ENCODE measurements around the gene RRAGC. TPM values are rescaled to one million over a fixed set of nuclear protein-coding genes. Genes with fewer than 3 reads are reported as not detected.

The RRAGC gene
- polyA plus RNA-seq, 2 of the 4 experiments (the other 2 are of a cell fraction), result 10.9 to 18.0 TPM

GRCh38 chr1:38820860-38821259 is 38.7 kb downstream of the RRAGC start:
- Histone ChIP-seq H3K4me3 (no peak overlapping the region), H3K4me1 (no peaks in the 10 kb centered on the region), H3K4me2 (no peak overlapping the region), H3K9me3 (no peaks in the 10 kb centered on the region), H3K27ac (no peak overlapping the region)
- TF ChIP-seq ZNF302 (CRISPR knock-in tag; IDR thresholded peaks at IDR 0.05) (no peak), ZSCAN20 (CRISPR knock-in tag; IDR thresholded peaks at IDR 0.05) (no peak), GATA3 (IDR thresholded peaks at IDR 0.05; ENCODE audit: borderline replicate concordance) (no peak), HES2 (IDR thresholded peaks at IDR 0.05) (no peak), EHF (CRISPR knock-in tag; IDR thresholded peaks at IDR 0.05) (no peak), CTCF (IDR thresholded peaks at IDR 0.05) (no peak), KDM1A (IDR thresholded peaks at IDR 0.05; ENCODE audit: low read depth) (no peak), HOXB5 (CRISPR knock-in tag; IDR thresholded peaks at IDR 0.05) (no peak), ATOH8 (CRISPR knock-in tag; IDR thresholded peaks at IDR 0.05; ENCODE audit: low read depth) (no peak), FOXS1 (CRISPR knock-in tag; IDR thresholded peaks at IDR 0.05) (no peak), MAZ (IDR thresholded peaks at IDR 0.05; ENCODE audit: borderline replicate concordance, low read depth, low read length) (no peak), EP300 (IDR thresholded peaks at IDR 0.05) (no peak), REST (IDR thresholded peaks at IDR 0.05) (no peak), PHF8 (IDR thresholded peaks at IDR 0.05; ENCODE audit: borderline replicate concordance, low read depth) (no peak), FOSB (CRISPR knock-in tag; IDR thresholded peaks at IDR 0.05) (no peak), TP53 (CRISPR knock-in tag; IDR thresholded peaks at IDR 0.05) (no peak), RCOR1 (IDR thresholded peaks at IDR 0.05; ENCODE audit: low read depth, low read length) (no peak)
- CTCF ChIA-PET, result interaction anchor here (1.1 to 3.1 kb wide), 2 partner anchors 10 to 14 kb away, joined by 3 to 13 read pairs; no protein-coding TSS in a partner anchor
- no peak for DNase-seq (ENCODE audit: low read depth in 1 of 2, low spot score in 1 of 2)
- 8% methylated on average over 1 of the region's 1 CpG for WGBS (ENCODE audit: missing lambda C conversion rate)
- POLR2A ChIA-PET, result no interaction called here
- ATAC-seq, result no peak
- no peak for FAIRE-seq

- FAIRE-seq, result no peak
- 49% methylated on average over 2 of the region's 2 CpGs for WGBS (ENCODE audit: missing lambda C conversion rate)
- ATAC-seq, result no peak
- POLR2A ChIA-PET, result no interaction called here
- Histone ChIP-seq H3K4me2 (no peak overlapping the region), H3K4me3 (no peak overlapping the region), H3K4me1 (no peaks in the 10 kb centered on the region), H3K9me3 (no peaks in the 10 kb centered on the region), H3K27ac (no peak overlapping the region)
- TF ChIP-seq ELK1 (IDR thresholded peaks at IDR 0.05; ENCODE audit: low read depth, low read length), result no peak
- TF ChIP-seq FOSL2 (IDR thresholded peaks at IDR 0.05), result no peak
- no peak for TF ChIP-seq FOSL2 (CRISPR knock-in tag; IDR thresholded peaks at IDR 0.05)
- TF ChIP-seq RCOR1 (IDR thresholded peaks at IDR 0.05; ENCODE audit: low read depth, low read length), result no peak
- TF ChIP-seq ATOH8 (CRISPR knock-in tag; IDR thresholded peaks at IDR 0.05; ENCODE audit: low read depth), result no peak
- no peak for TF ChIP-seq NFE2L2 (conservative IDR thresholded peaks at IDR 0.05; ENCODE audit: low read length)
- TF ChIP-seq EHMT2 (IDR thresholded peaks at IDR 0.05; ENCODE audit: low read depth), result no peak
- TF ChIP-seq PHF8 (IDR thresholded peaks at IDR 0.05; ENCODE audit: borderline replicate concordance, low read depth), result no peak
- TF ChIP-seq CHD4 (IDR thresholded peaks at IDR 0.05; ENCODE audit: borderline replicate concordance), result no peak
- no peak for TF ChIP-seq FOSB (CRISPR knock-in tag; IDR thresholded peaks at IDR 0.05)
- CTCF ChIA-PET, result interaction anchor here (0.7 to 3.1 kb wide), 8 partner anchors 13 to 794 kb away, joined by 3 to 13 read pairs (median 3); no protein-coding TSS in a partner anchor
- DNase-seq (ENCODE audit: low read depth in 1 of 2, low spot score in 1 of 2), result no peak
Observed at GRCh38 chr1:38819516-38819915, 40.1 kb downstream of the RRAGC start.

Measured in A549 (cell line).